Activated CD4-positive, alpha-beta memory T cell treated with anti-CD3 and anti-CD28 coated beads, Interleukin-2, amount 10 ng/mL, durations not matched to agents 7 days and 5 days (primary cell): ENCODE results near the gene LAMC1. TPM values are rescaled to one million over a fixed set of nuclear protein-coding genes. Genes with fewer than 3 reads are reported as not detected.

ENCODE experiments used
- CTCF ChIA-PET: fragments of 350-600 bp; sonication (Branson Sonifier 250); formaldehyde crosslinking; loops from one replicate; lab custom pipeline; 2021; ENCODE audit warnings: antibody characterized with exemption, inconsistent platforms; lab: Charles Lee
- POLR2A ChIA-PET: fragments of 350-600 bp; sonication (Branson Sonifier 250); formaldehyde crosslinking; loops from one replicate; lab custom pipeline; 2021; ENCODE audit warnings: antibody characterized with exemption; lab: Charles Lee
- DNase-seq: peaks from one replicate; pipeline ENCODE4 v3.0.0-alpha.2; 2020
- H3K27ac Mint-ChIP-seq: one replicate; pipeline ENCODE4 v1.8.0; 2021; ENCODE audit warnings: mild to moderate bottlenecking, mixed read lengths
- H3K27me3 Mint-ChIP-seq: one replicate; pipeline ENCODE4 v1.8.0; 2021; ENCODE audit warnings: mixed read lengths
- H3K36me3 Mint-ChIP-seq: one replicate; pipeline ENCODE4 v1.8.0; 2021; ENCODE audit warnings: low read depth, mixed read lengths
- H3K4me1 Mint-ChIP-seq: one replicate; pipeline ENCODE4 v1.8.0; 2021; ENCODE audit warnings: mixed read lengths
- H3K4me3 Mint-ChIP-seq: one replicate; pipeline ENCODE4 v1.8.0; 2021; ENCODE audit warnings: mild to moderate bottlenecking, mixed read lengths
- H3K9me3 Mint-ChIP-seq: one replicate; pipeline ENCODE4 v1.8.0; 2021; ENCODE audit warnings: mixed read lengths
- total RNA-seq, 2 experiments: library from RNA; stranded (reverse); gene quantifications; one replicate each; pipeline ENCODE4 v1.2.3, GENCODE V29; 2021

Gene LAMC1
- total RNA-seq, 2 experiments from 2014 or later, result 0.53 TPM; not detected in 1

- POLR2A ChIA-PET, result no interaction called here
Observed at GRCh38 chr1:183195142-183195574, 171.9 kb downstream of the LAMC1 start.

More at GRCh38 chr1:183195142-183195574, 171.9 kb downstream of the LAMC1 start:
- no peaks in the 10 kb centered on the region for H3K9me3 Mint-ChIP-seq
- H3K27ac Mint-ChIP-seq, result no peak overlapping the region
- H3K36me3 Mint-ChIP-seq, result no peaks in the 10 kb centered on the region
- H3K4me3 Mint-ChIP-seq, result no peak overlapping the region
- CTCF ChIA-PET, result no interaction called here
- DNase-seq, result no peak
- H3K4me1 Mint-ChIP-seq, result peaks cover 12% of the 10 kb centered on the region
- peaks cover 31% of the 10 kb centered on the region for H3K27me3 Mint-ChIP-seq

Other genes starting within 250 kb of the LAMC1 start
- gene NPL, start 233.6 kb upstream of the LAMC1 start, total RNA-seq, result 1 to 10 TPM; 3.7 to 5.0 TPM
- 100 to 1,000 TPM; 163 to 171 TPM for gene DHX9, start 184.1 kb upstream of the LAMC1 start, total RNA-seq
- gene SHCBP1L, start 70.3 kb upstream of the LAMC1 start, total RNA-seq, result not detected
- not detected for gene LAMC2, start 162.8 kb downstream of the LAMC1 start, total RNA-seq